ENCODE measurements around the gene GRIK5. TPM values are rescaled to one million over a fixed set of nuclear protein-coding genes. Genes with fewer than 3 reads are reported as not detected.

Gene GRIK5
- total RNA-seq, 2 donors from 2014 or later = 22.3 to 24.8 TPM

- no peak for TF ChIP-seq CTCF (IDR thresholded peaks at IDR 0.05)
- Histone ChIP-seq H3K9me3 (no peaks in the 10 kb centered on the region), H3K4me3 (no peak overlapping the region), H3K27me3 (replicated peaks; ENCODE audit: insufficient read depth) (no peaks in the 10 kb centered on the region), H3K36me3 (peaks cover 36% of the 10 kb centered on the region), H3K4me1 (ENCODE audit: control insufficient read depth in 1 of 2, low read depth in 2 of 2) (peaks cover 0 to 19% of the 10 kb centered on the region in 2 donors), H3K27ac (no peak overlapping the region)
- DNase-seq (ENCODE audit: low spot score) (no peak), ATAC-seq (ENCODE audit: insufficient number of reproducible peaks, low FRiP score, low read depth) (no peak)
Measured at GRCh38 chr19:42079886-42080763, 10.1 kb upstream of the GRIK5 start.

GRCh38 chr19:42079276-42079669, 9.3 kb upstream of the GRIK5 start:
- ATAC-seq (ENCODE audit: insufficient number of reproducible peaks, low FRiP score, low read depth) (no peak), DNase-seq (ENCODE audit: low spot score) (no peak)
- no peaks in the 10 kb centered on the region for H3K27me3 ChIP-seq (replicated peaks; ENCODE audit: insufficient read depth)
- peaks cover 36% of the 10 kb centered on the region for H3K36me3 ChIP-seq
- H3K4me3 ChIP-seq = no peak overlapping the region
- H3K9me3 ChIP-seq = no peaks in the 10 kb centered on the region
- TF ChIP-seq CTCF (IDR thresholded peaks at IDR 0.05) = no peak
- peaks cover 0 to 25% of the 10 kb centered on the region in 2 donors for H3K4me1 ChIP-seq (ENCODE audit: control insufficient read depth in 1 of 2, low read depth in 2 of 2)
- no peak overlapping the region for H3K27ac ChIP-seq

GRCh38 chr19:42078538-42079275, 8.7 kb upstream of the GRIK5 start:
- TF ChIP-seq CTCF (IDR thresholded peaks at IDR 0.05) = no peak
- H3K9me3 ChIP-seq = no peaks in the 10 kb centered on the region
- no peaks in the 10 kb centered on the region for H3K27me3 ChIP-seq (replicated peaks; ENCODE audit: insufficient read depth)
- H3K4me3 ChIP-seq = no peak overlapping the region
- no peak for ATAC-seq (ENCODE audit: insufficient number of reproducible peaks, low FRiP score, low read depth)
- DNase-seq (ENCODE audit: low spot score) = no peak
- peaks cover 36% of the 10 kb centered on the region for H3K36me3 ChIP-seq
- H3K27ac ChIP-seq = no peak overlapping the region
- peaks cover 0 to 25% of the 10 kb centered on the region in 2 donors for H3K4me1 ChIP-seq (ENCODE audit: control insufficient read depth in 1 of 2, low read depth in 2 of 2)

- Histone ChIP-seq H3K27ac (no peak overlapping the region), H3K4me3 (no peak overlapping the region), H3K4me1 (ENCODE audit: control insufficient read depth in 1 of 2, low read depth in 2 of 2) (peaks cover 0 to 25% of the 10 kb centered on the region in 2 donors), H3K9me3 (no peaks in the 10 kb centered on the region), H3K36me3 (peaks cover 36% of the 10 kb centered on the region), H3K27me3 (replicated peaks; ENCODE audit: insufficient read depth) (no peaks in the 10 kb centered on the region)
- ATAC-seq (ENCODE audit: insufficient number of reproducible peaks, low FRiP score, low read depth) (no peak), DNase-seq (ENCODE audit: low spot score) (no peak)
- TF ChIP-seq CTCF (IDR thresholded peaks at IDR 0.05) = no peak
Measured at GRCh38 chr19:42078058-42078457, 8.1 kb upstream of the GRIK5 start.

- ATAC-seq (ENCODE audit: insufficient number of reproducible peaks, low FRiP score, low read depth) = no peak
- no peaks in the 10 kb centered on the region for H3K27me3 ChIP-seq (replicated peaks; ENCODE audit: insufficient read depth)
Measured at GRCh38 chr19:42076380-42076944, 6.5 kb upstream of the GRIK5 start.

More at GRCh38 chr19:42076380-42076944, 6.5 kb upstream of the GRIK5 start:
- Histone ChIP-seq H3K4me1 (ENCODE audit: control insufficient read depth in 1 of 2, low read depth in 2 of 2) (peaks cover 0 to 25% of the 10 kb centered on the region in 2 donors), H3K9me3 (no peaks in the 10 kb centered on the region), H3K36me3 (peaks cover 32% of the 10 kb centered on the region), H3K4me3 (peak overlapping the region; percentile 89), H3K27ac (peak overlapping the region; percentile 76 to 77)
- TF ChIP-seq CTCF (IDR thresholded peaks at IDR 0.05) = no peak
- DNase-seq (ENCODE audit: low spot score) = no peak
